CD4-positive, alpha-beta T cell treated with Interleukin-2 at 100 ng/mL for 4 hours (primary cell): ENCODE results near the gene SIX1.

Source experiments
- DNase-seq: peaks from one replicate; pipeline ENCODE4 v3.0.0-alpha.2; 2020; ENCODE audit warnings: low spot score

Gene SIX1

DNA sequence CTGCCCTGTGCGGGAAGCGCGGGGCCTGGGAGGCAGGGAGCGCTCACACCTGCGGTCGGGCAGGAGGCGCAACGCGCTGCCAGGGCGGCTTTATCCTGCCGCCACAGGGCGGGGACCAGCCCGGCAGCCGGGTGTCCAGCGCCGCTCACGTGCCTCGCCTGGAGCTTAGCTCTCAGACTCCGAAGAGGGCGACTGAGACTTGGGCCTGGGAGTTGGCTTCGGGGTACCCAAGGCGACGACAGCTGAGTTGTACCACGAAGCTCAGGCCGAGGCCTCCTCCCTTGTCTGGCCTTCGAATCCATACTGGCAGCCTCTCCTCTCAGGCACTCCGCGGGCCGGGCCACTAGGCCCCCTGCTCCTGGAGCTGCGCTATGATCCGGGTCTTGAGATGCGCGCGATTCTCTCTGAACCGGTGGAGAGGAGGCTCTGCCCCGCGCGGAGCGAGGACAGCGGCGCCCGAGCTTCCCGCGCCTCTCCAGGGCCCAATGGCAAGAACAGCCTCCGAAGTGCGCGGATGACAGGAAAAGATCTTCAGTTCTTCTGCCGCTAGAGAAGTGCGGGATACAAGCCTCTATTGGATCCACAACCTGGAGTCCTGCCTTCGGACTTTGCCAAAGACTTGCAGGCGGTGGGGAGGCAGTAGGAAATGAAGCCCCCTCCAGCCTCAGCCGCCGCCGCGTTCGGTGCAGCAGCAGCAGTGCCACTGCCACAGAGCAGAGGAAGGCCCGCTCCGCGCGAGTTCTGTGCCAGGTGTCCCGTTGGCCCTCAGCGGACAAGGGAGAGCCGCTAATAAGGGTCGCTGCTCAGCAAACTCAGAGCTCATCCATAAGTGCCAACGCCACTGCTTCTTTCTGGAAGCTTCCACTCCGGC lies 6.8 kb downstream of the SIX1 start:
- DNase-seq = no peak

GRCh38 chr14:60641742-60642269 lies 7.5 kb downstream of the SIX1 start:
- DNase-seq = no peak

DNA sequence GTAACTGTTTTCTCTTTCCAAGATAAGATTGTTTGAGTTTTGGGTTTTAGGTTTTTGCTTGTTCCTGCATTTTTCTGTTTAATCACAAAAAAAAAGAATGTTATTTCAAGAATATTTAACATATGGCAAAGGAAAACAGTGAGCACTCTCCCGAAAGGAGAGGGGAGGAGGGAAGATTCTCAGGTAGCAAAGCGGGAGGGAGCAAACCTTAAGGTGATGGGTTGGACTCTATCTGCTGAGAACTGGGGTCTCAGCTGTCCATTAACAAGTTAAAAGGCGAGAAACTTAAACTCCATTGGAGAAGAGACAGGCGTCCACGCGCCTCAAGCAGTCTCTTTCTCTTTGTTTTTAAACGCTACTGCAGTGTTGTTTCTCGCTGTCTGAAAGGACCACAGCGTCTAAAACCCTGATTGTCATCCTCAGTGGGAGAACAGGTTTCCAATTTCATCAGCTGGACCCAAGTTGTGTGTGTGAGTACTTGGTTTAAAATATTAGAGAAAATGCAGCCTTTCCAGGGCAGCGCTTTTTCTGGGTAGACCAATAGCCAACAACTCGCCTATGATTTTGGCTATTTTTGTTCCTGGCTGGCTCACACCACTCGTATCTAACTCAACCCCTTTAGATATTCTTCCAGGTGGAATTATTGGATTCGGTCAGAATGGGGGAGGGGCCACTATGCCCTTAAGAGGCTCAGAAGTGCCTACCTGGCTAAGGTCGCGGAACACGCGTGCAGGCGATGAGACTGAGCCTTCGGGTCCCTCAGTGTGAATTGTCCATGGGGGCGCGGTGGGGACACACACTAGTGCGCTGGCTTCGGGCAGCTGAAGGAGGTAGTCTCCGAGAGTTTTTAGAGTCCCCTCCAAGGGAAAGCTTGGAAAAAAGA lies 8.2 kb downstream of the SIX1 start:
- no peak for DNase-seq

GRCh38 chr14:60639674-60640073 lies 9.6 kb downstream of the SIX1 start:
- DNase-seq = no peak

DNA sequence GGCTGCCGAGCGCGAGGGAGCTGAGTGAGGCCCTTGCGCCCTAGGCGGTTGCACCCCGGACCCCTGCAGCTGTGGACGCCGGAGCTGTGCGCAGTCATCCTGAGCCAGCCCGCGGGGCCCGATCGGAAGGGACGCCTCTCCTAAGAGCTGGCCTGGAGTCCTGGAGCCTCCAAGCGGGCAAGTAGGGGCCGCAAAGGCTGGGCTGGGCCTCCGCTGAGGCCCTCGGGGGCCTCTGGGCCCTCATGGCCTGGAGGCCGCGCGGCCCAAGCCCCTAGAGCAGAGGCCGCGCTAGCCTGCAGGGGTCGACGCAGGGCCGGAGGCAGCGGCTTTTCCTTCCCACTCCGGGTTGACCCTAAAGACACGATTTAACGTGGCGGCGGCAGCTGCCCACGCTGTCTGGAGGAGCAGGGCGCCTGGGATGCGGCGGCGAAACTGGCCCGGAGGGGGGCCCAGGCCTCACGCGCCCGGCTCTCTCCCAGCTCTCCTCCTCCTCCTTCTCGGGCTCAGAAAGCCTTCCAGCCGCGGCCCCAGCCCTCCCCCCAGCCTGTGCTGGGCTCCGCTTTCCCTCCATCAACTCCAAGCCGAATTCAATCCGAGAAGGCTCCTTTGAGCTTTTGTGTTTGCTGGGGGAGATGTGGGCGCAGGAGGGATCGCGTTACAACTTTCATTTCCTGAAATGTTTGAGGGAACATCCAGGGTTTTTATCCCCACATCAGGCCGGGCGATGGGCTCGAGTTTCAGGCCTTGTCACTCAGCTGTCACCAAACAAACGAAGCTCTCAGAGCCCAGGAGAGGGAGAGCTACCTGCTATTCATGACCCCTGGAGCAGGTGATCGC lies 11.6 kb downstream of the SIX1 start:
- DNase-seq = no peak

- DNase-seq = no peak
These were observed 12.3 kb downstream of the SIX1 start for GRCh38 chr14:60636879-60637478.

DNA sequence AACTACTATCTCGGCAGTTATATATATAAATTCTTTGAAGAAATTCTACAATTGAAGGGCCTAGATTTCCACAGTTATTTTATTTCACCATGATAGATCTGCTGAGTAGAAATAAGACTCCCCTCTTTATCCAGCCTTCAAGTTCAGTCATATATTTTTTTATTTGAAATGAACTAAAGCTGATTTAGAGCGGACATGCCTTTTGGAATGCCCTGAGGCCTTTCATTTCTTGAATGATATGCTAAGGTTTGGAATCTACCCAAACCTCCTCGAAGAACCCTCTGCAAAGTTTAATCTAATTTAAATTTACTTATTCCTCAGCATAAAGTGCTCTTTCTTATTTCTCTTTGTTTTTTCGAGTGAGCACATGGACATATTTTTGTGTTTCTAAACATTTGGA lies 15.1 kb downstream of the SIX1 start:
- no peak for DNase-seq

DNA sequence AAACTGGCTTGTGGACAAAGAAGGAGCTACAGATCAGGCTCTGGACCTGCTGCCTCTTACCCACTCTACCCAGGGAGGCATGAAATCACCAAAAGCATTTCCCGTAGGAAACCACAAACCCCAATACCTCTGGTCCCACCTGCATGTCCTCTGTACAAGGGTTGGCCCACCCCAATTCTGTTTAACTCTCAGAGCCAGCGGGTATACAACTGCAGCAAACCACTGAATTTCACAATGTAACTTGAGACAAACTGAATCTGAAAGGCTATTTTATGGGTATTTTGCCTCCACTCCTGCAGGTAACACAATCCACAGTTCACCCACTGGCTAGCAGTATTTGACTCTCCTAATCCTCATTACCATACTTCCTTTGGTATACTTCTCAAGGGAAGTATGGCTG lies 16.5 kb downstream of the SIX1 start:
- no peak for DNase-seq

DNA sequence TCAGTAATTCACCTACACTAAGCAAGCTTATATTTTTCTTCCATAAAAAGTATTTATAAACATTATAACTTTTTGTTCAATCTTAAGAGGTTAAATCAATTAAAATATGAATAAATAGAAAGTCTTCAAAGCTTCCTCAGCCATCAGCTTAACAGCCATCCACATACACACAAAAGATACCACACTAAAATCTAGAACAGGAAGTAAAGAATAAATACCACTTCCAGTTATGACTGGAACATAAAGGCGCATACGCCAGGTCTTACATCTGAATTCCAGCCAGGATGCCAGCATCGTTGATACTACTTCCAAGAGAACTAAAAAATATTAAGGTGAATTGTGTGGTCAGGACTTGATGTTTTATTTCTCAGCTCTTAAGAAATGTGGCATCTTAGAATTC lies 17.0 kb downstream of the SIX1 start:
- no peak for DNase-seq

- no peak for DNase-seq
These were observed 17.4 kb downstream of the SIX1 start for GRCh38 chr14:60631842-60632241.

DNA sequence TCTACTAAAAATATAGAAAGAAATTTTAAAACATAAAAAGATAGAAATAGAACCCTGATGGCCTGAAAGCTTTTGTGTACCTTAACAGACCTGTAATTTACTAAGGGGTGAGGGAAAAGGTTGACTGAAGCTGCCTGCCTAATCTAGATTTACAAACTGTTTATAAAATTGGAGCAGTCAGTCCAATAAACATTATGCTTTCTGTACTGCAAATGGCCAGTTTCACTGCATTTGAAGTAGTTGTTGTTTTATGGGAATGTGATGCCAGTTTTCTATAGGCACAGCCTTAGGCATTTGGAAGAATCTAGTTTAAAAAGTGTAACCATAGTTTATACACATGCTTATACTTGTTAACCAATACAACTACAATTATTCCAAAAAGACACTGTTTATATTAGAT lies 19.1 kb downstream of the SIX1 start:
- no peak for DNase-seq

DNA sequence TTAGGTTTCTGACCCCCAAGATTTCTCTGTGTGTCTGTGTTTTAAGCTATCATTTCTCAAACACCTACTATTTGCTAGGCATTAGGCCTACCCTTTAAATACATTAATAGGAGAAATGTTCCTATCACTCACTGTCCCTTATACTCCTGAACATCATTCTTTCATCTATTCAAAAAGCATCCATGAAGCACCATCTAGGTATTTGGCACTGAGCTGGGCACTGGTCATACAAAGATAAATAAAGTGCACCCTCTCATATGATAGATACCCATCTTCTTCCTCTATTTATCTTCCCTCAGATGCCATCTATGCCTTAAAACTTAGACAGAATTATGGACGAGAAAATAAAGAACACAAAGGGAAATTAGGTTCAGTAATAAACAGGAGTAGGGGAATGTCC lies 20.4 kb downstream of the SIX1 start:
- DNase-seq = no peak

GRCh38 chr14:60622917-60623257 lies 26.4 kb downstream of the SIX1 start:
- DNase-seq = no peak

DNA sequence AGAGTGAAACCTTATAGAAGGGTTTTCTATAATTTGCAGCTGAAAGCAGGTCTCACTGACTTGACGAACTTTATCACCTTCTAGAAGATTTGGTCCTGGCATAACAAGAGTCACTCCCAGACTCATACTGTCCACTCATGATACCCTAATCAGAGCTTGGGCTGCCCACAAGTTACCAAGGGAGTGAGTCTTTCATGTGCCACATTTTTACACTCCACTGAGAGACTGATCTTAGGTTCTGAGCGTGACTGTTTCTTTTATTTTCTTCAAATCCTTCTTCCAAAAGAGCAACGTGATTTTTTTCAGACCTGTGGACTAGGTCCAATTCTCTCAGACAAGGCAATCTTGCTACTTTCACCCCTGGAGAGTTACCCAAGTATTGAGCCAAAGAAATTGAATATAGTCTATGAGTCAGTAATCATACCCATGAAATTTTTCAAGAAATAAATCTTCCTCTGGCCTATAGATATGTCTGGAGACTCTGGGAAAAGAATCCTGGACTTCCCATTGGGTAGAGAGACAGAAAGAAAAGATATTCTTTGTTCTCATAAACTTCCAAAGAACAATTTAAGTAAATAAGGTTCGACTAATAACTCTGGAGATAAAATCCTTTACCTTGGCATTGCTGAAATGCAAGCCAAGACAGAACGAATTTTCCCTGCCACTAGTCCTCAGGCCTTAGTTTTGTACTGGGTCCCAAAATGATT lies 26.9 kb downstream of the SIX1 start:
- no peak for DNase-seq

DNA sequence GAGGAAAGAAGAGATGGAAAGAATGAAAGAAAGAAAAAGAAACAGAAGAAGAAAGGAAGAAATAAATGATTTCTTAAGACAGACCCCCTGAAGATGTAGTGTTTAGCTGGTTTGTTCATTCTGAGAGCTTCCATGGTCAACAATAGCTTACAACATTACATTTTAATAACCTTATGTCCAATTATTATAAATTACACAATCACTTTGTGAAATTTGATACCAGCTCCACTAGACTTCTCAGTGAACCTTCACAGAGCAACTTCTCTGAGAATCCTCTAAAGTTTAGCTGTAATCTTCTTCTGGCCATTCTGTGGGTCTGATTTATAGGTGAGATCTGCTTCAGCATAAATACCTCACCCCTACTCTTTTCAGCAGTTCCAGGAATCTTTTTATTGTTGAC lies 27.9 kb downstream of the SIX1 start:
- DNase-seq = no peak

DNA sequence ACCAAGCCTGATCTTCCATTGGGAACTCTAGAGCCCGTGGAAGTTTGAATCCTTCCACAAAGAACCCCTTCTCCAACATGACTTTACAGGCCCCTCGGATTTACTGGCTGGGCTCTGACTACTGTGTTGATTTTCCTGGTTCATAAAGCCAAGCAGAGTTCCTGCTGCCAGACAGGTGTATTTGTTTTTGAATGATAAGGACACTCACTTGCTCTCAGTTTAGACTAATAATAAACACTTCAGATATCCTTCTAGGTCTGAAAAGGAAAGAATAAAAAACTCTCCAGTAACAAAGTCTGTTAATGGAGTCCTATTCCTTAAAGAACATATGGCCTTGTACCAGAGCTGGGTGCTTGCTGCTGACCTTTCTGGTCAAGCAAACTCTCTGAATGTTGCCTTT lies 31.0 kb downstream of the SIX1 start:
- no peak for DNase-seq

DNA sequence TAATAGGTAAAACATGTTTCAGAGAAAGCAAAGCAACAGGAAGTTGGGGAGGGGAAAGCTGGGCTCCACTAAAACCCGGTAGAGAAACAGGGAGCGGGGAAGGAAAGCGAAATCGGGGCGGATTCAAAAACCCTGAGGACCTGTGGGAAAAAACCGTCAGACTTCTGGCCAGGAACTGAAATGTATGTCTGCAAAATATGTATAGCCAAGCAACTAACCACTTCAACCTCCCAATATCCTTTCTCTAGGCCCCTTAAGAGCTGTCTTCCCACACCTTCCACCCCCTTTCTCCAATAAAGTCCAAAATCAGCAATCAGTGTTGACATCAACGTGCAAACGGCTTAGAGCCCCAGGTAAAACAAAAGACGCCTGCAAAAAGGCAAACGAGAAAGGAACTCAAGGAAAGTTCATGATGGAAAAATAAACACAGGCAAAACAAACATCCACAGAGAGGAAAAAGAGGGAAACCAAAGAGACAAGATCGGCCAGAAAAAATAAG lies 32.8 kb downstream of the SIX1 start:
- DNase-seq = no peak

GRCh38 chr14:60602291-60602690 lies 47.0 kb downstream of the SIX1 start:
- no peak for DNase-seq

GRCh38 chr14:60599727-60600126 lies 49.5 kb downstream of the SIX1 start:
- no peak for DNase-seq

GRCh38 chr14:60596139-60596538 lies 53.1 kb downstream of the SIX1 start:
- DNase-seq = no peak

- no peak for DNase-seq
These were observed 55.2 kb downstream of the SIX1 start for GRCh38 chr14:60594062-60594461.
